Body of pancreas (tissue), 4 donors: Measurements from ENCODE around the gene STARD3. TPM values are rescaled to one million over a fixed set of nuclear protein-coding genes. Genes with fewer than 3 reads are reported as not detected.
A peak's percentile ranks its signal among the peaks of the same experiment; 100 is the strongest.

Experiments used
- ATAC-seq: fragments of 150-250 bp; one replicate; pipeline ENCODE4 v1.9.1; 2016
- DNase-seq, 4 donors: peaks; one replicate each; pipeline ENCODE4 v3.0.0-alpha.2; 2019
- H3K27ac ChIP-seq, 4 donors: fragments of 200-600 bp; sonication (generic); 1 replicate in 3 of 4; 2 replicates in 1 of 4; pipeline versions ENCODE4 v1.5.1 to v1.6.1; 2016 to 2019; ENCODE audit warnings: mild to moderate bottlenecking in 1 of 4, mixed read lengths in 1 of 4, moderate library complexity in 1 of 4
- H3K27me3 ChIP-seq, 2 donors: fragments of 200-600 bp; sonication (generic); one replicate each; pipeline ENCODE4 v1.6.0; 2016; ENCODE audit warnings: mild to moderate bottlenecking in 1 of 2
- H3K36me3 ChIP-seq, 2 donors: fragments of 200-600 bp; sonication (generic); replicated peaks in 1 of 2; 2 replicates each; pipeline ENCODE4 v1.5.1; 2016; ENCODE audit warnings: low read depth in 2 of 2; ENCODE audit not compliant: insufficient read depth in 1 of 2
- H3K4me1 ChIP-seq: fragments of 200-600 bp; sonication (generic); one replicate; pipeline ENCODE4 v1.6.0; 2016
- H3K4me3 ChIP-seq, 2 donors: fragments of 200-600 bp; sonication (generic); 1 replicate in 1 of 2; 2 replicates in 1 of 2; pipeline ENCODE4 v1.5.1; 2016 to 2019
- H3K9me3 ChIP-seq, 3 donors: fragments of 200-600 bp; sonication (generic); 1 replicate in 2 of 3; 2 replicates in 1 of 3; pipeline ENCODE4 v1.5.1; 2016
- POLR2A ChIP-seq, 3 donors: fragments of 450-650 bp; IDR thresholded peaks; one replicate each; pipeline ENCODE4 v1.6.1; 2016; ENCODE audit warnings: antibody characterized with exemption in 3 of 3, mild to moderate bottlenecking in 2 of 3
- WGBS, 2 donors: methylation state at CpG; one replicate each; pipeline ENCODE4 v1.1.5; 2017; 5-methylcytosine and 5-hydroxymethylcytosine counted together
- intact Hi-C: fragments of 100-400 bp; cut with DNase I; formaldehyde crosslinking; loops from one replicate; pipeline ENCODE4 v1.15.1; 2023
- total RNA-seq, 2 donors: library from RNA; depleted of rRNA; stranded (reverse); fragments of >200 nt; gene quantifications; one replicate each; pipeline ENCODE4 v1.1.0, GENCODE V29; 2016
- TF ChIP-seq, protein P1 (sequence below), 7 experiments: fragments of 450-650 bp in 4 of 7; fragments of 200-600 bp in 3 of 7; sonication (generic) in 3 of 7; IDR thresholded peaks; one replicate each; pipeline ENCODE4 v1.5.1; 2016 to 2019; ENCODE audit warnings: antibody characterized with exemption in 7 of 7

Gene STARD3
- total RNA-seq, 2 donors from 2014 or later: 30.1 to 63.9 TPM

DNA sequence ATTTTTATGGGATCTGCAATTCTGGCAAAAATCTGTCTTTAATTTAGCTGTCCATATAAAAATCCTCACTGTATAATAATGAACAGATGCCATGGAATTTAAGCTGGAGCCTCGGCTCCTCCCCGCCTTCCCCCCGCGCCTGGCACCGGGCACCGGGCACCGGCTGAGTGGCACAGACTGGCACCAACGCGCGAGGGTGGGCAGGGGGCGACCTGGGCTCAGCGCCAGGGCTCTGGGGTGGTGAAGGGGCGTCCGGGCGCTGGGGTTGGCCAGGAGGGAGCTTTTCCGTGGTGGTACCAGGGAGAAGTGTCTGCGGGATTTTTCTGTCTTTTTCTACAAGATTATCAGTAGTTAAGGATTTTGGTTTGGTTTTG is 38.3 kb upstream of the STARD3 start:
- H3K27ac ChIP-seq: no peak overlapping the region
- no peaks in the 10 kb centered on the region for H3K36me3 ChIP-seq
- no peak for ATAC-seq
- DNase-seq: no peak
- H3K4me1 ChIP-seq: peaks cover 27% of the 10 kb centered on the region
- H3K4me3 ChIP-seq: no peak overlapping the region
- H3K27me3 ChIP-seq: peaks cover 0 to 66% of the 10 kb centered on the region in 2 donors
- WGBS, 2 donors: 3 to 7% methylated on average over 8 to 17 of the region's 17 CpGs
- TF ChIP-seq POLR2A (IDR thresholded peaks at IDR 0.05): no peak
- TF ChIP-seq, protein P1, sequence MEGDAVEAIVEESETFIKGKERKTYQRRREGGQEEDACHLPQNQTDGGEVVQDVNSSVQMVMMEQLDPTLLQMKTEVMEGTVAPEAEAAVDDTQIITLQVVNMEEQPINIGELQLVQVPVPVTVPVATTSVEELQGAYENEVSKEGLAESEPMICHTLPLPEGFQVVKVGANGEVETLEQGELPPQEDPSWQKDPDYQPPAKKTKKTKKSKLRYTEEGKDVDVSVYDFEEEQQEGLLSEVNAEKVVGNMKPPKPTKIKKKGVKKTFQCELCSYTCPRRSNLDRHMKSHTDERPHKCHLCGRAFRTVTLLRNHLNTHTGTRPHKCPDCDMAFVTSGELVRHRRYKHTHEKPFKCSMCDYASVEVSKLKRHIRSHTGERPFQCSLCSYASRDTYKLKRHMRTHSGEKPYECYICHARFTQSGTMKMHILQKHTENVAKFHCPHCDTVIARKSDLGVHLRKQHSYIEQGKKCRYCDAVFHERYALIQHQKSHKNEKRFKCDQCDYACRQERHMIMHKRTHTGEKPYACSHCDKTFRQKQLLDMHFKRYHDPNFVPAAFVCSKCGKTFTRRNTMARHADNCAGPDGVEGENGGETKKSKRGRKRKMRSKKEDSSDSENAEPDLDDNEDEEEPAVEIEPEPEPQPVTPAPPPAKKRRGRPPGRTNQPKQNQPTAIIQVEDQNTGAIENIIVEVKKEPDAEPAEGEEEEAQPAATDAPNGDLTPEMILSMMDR (IDR thresholded peaks at IDR 0.05): no peak
- no peaks in the 10 kb centered on the region for H3K9me3 ChIP-seq
- intact Hi-C loops: no loop called here

DNA sequence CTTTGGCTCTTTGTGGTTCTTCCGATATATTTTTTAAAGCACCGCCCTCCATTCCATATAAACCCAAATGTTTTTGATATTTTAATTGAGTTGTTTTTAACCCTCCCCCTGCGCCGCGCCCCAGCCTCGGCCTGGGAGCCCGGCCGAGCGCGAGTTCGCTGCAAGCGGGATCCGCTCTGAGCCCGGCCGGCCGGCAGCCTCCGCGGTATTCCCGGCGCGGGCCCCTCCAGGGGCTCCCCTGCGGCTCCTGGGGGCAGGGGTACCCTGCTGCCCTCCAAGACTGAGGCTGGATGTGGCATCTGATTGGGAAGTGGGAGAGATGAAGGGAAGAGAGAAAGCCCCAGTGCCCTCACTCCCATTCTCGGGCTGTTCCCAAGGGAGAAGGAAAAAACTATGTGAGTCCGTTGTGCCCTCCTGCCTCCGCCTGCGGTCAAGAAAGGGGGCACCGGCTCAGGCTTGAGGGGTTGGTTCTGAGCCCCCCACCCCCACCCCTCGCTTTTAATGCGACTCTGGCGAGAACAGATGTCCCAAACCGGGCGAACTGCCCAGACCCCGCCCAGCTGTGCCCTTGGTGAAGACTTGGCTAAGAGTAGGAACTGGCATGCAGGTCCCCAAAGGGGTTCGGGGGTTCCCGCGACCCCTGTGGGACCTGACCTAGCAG is 37.8 kb upstream of the STARD3 start:
- DNase-seq (no peak), ATAC-seq (peak; percentile 7)
- TF ChIP-seq, protein P1 (IDR thresholded peaks at IDR 0.05): no peak
- TF ChIP-seq POLR2A (IDR thresholded peaks at IDR 0.05): no peak
- intact Hi-C loops: no loop called here
- no peaks in the 10 kb centered on the region for H3K9me3 ChIP-seq
- WGBS, 2 donors: 2 to 13% methylated on average over 16 to 36 of the region's 36 CpGs
- no peaks in the 10 kb centered on the region for H3K36me3 ChIP-seq
- no peak overlapping the region for H3K27ac ChIP-seq
- H3K27me3 ChIP-seq: peaks cover 0 to 71% of the 10 kb centered on the region in 2 donors
- no peak overlapping the region for H3K4me3 ChIP-seq
- H3K4me1 ChIP-seq: peaks cover 27% of the 10 kb centered on the region

DNA sequence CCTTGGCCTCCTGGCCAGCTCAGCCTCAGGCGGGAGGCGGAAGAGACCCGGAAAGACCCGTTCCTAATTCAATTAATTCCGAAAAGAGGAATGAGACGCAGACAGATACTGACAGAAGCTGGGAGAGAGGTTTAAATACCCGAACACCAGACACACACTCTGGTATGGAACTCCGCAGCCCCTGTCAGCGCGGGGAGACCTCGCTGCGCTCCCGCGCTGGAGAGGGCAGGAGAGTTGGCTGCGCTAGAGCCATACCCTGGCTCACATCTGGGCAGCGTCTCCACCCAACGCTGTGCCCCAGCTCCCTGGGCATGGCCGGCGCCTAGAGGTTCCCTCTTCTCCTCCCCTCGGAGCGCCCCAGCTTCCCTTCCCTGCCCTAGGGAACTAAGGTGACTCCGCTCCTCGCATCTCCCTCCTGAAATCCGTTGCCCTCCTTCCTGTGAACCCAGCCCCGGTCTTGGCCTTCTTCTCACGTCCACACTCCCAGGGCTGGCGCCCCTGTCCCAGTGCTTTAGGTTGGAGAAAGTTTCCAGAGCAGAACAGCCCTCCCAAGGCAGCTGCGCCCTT is 37.2 kb upstream of the STARD3 start:
- intact Hi-C loops: no loop called here
- ATAC-seq: no peak
- TF ChIP-seq POLR2A (IDR thresholded peaks at IDR 0.05): no peak
- TF ChIP-seq, protein P1 (IDR thresholded peaks at IDR 0.05): no peak

DNA sequence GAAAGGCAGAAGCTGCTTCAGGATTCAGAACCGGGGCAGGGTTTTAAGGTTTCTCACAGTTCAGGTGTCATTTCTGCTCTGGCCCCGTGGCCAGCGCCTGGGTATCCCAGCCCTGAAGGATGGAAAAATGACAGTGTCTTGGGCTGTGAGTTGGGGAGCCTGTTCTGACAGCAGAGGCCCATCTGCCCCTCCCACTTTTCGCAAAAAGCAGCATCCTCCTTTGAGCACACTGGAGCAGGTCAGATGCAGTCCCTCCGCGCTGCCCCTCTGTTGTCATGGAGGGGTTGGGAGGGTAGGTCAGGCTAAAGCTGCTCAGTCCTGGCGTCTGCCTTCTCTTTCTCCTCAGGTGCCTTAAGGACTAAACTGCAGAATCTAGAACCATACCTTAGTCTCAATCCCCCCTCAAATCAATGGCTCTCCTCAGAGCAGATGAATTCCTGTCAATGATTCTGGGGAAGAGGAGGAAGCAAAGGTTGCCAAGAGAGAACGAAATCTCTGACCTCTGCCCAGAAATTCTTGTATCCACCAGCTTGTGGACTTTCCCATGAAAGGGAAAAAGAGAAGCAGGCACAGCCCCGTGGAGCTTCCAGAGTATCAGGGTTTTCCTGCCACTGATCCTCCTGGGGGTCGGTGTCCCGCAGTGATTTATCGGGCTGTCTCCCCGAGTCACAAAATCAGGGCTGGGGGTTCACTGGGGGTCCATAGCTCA is 36.5 kb upstream of the STARD3 start:
- Histone ChIP-seq H3K9me3 (no peaks in the 10 kb centered on the region), H3K4me3 (no peak overlapping the region), H3K4me1 (peaks cover 34% of the 10 kb centered on the region), H3K27me3 (peaks cover 0 to 78% of the 10 kb centered on the region in 2 donors), H3K27ac (no peak overlapping the region), H3K36me3 (no peaks in the 10 kb centered on the region)
- DNase-seq: no peak
- 5 to 7% methylated on average over 11 to 13 of the region's 13 CpGs for WGBS, 2 donors
- no peak for ATAC-seq
- intact Hi-C loops: no loop called here
- no peak for TF ChIP-seq POLR2A (IDR thresholded peaks at IDR 0.05)
- TF ChIP-seq, protein P1 (IDR thresholded peaks at IDR 0.05): no peak

More for the DNA sequence above, 37.2 kb upstream of the STARD3 start:
- Histone ChIP-seq H3K9me3 (no peaks in the 10 kb centered on the region), H3K36me3 (no peaks in the 10 kb centered on the region), H3K4me1 (peaks cover 27% of the 10 kb centered on the region), H3K4me3 (no peak overlapping the region), H3K27me3 (peaks cover 0 to 76% of the 10 kb centered on the region in 2 donors), H3K27ac (no peak overlapping the region)
- 7 to 11% methylated on average over 17 to 28 of the region's 28 CpGs for WGBS, 2 donors
- no peak for DNase-seq
